Kidney capillary endothelial cell (primary cell): ENCODE results near the gene TMEM250.

Experiments
- DNase-seq: peaks from one replicate; pipeline ENCODE4 v3.0.0-alpha.2; 2018; ENCODE audit warnings: low spot score

Gene TMEM250

GRCh38 chr9:136082496-136083361 lies 35.9 kb downstream of the TMEM250 start:
- DNase-seq: no peak

GRCh38 chr9:136081826-136082495 lies 36.7 kb downstream of the TMEM250 start:
- no peak for DNase-seq

GRCh38 chr9:136081113-136081825 lies 37.4 kb downstream of the TMEM250 start:
- no peak for DNase-seq

- DNase-seq: no peak
Measured at GRCh38 chr9:136080716-136081112, 38.0 kb downstream of the TMEM250 start.

GRCh38 chr9:136079916-136080246 lies 38.8 kb downstream of the TMEM250 start:
- DNase-seq: no peak

GRCh38 chr9:136079211-136079915 lies 39.3 kb downstream of the TMEM250 start:
- no peak for DNase-seq

GRCh38 chr9:136078498-136079011 lies 40.1 kb downstream of the TMEM250 start:
- DNase-seq: no peak

GRCh38 chr9:136078024-136078423 lies 40.7 kb downstream of the TMEM250 start:
- DNase-seq: no peak

- DNase-seq: no peak
Measured at GRCh38 chr9:136077491-136077890, 41.2 kb downstream of the TMEM250 start.

- no peak for DNase-seq
Measured at GRCh38 chr9:136075881-136076678, 42.6 kb downstream of the TMEM250 start.

- DNase-seq: no peak
Measured at GRCh38 chr9:136075134-136075841, 43.4 kb downstream of the TMEM250 start.

- DNase-seq: no peak
Measured at GRCh38 chr9:136074706-136075105, 44.0 kb downstream of the TMEM250 start.
